Spleen (tissue), 7 donors: ENCODE data around the gene MAPK13.

Experiments used
- POLR2A ChIP-seq, 3 donors: fragments of 450-650 bp; IDR thresholded peaks; one replicate each; pipeline ENCODE4 v1.5.1; 2017; ENCODE audit warnings: antibody characterized with exemption in 3 of 3, mild to moderate bottlenecking in 1 of 3
- POLR2AphosphoS5 ChIP-seq, 3 donors: sonication (generic); formaldehyde crosslinking; IDR thresholded peaks; one replicate each; pipeline ENCODE4 v1.5.1; 2017; ENCODE audit warnings: antibody characterized with exemption in 3 of 3
- TF ChIP-seq, protein P1 (sequence below), 11 experiments: fragments of 200-600 bp in 7 of 11; fragments of 450-650 bp in 4 of 11; sonication (generic) in 4 of 11; IDR thresholded peaks in 8 of 11; conservative IDR thresholded peaks in 3 of 11; 1 replicate in 7 of 11; 2 replicates in 4 of 11; pipeline versions ENCODE4 v1.4.0 to v1.8.0; 2016 to 2021; ENCODE audit warnings: antibody characterized with exemption in 11 of 11, inconsistent platforms in 4 of 11, mild to moderate bottlenecking in 1 of 11
- donor health status: DM: no; HTN: no; CAD: no; lungs with moderate emphysema.
- donor health status: DM: no; HTN: no; CAD: no.
- donor health status: DM: no; HTN: no; CAD: no.

DNA sequence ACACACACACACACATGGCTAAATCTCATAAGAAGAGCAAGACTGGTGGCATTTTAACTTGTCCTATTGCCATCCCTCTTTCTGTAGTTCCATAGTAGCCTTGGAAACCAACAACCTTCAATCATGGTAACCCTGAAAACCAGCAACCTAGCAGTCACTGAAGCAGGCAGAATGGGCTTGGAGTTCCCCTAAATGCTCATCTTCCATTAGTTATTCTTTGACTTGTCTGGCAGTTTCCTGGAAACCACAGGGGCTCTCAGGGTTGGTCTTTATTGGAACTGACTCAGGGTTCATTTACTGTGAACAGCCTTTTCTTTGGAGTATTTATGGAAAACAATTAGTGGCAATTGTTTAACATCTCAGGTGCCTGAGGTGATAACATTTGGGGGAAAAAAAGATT lies 46.9 kb downstream of the MAPK13 start:
- TF ChIP-seq, protein P1, sequence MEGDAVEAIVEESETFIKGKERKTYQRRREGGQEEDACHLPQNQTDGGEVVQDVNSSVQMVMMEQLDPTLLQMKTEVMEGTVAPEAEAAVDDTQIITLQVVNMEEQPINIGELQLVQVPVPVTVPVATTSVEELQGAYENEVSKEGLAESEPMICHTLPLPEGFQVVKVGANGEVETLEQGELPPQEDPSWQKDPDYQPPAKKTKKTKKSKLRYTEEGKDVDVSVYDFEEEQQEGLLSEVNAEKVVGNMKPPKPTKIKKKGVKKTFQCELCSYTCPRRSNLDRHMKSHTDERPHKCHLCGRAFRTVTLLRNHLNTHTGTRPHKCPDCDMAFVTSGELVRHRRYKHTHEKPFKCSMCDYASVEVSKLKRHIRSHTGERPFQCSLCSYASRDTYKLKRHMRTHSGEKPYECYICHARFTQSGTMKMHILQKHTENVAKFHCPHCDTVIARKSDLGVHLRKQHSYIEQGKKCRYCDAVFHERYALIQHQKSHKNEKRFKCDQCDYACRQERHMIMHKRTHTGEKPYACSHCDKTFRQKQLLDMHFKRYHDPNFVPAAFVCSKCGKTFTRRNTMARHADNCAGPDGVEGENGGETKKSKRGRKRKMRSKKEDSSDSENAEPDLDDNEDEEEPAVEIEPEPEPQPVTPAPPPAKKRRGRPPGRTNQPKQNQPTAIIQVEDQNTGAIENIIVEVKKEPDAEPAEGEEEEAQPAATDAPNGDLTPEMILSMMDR (IDR thresholded peaks at IDR 0.05 in 8 of 11, conservative IDR thresholded peaks at IDR 0.05 in 3 of 11), result no peak
- TF ChIP-seq POLR2A (IDR thresholded peaks at IDR 0.05) (no peak), POLR2AphosphoS5 (IDR thresholded peaks at IDR 0.05) (no peak)
